Sigmoid colon (tissue), 7 donors: ENCODE measurements around the gene WFS1. TPM values are rescaled to one million over a fixed set of nuclear protein-coding genes. Genes with fewer than 3 reads are reported as not detected.
A peak's percentile ranks its signal among the peaks of the same experiment; 100 is the strongest.

Source experiments
- DNase-seq: peaks from one replicate; pipeline ENCODE4 v3.0.0-alpha.2; 2019
- H3K27ac ChIP-seq, 4 donors: fragments of 200-600 bp; sonication (generic); one replicate each; pipeline ENCODE4 v1.5.1; 2016 to 2019; ENCODE audit warnings: mild to moderate bottlenecking in 1 of 4
- H3K27me3 ChIP-seq, 3 donors: fragments of 200-600 bp; sonication (generic); one replicate each; pipeline ENCODE4 v1.5.1; 2019; ENCODE audit warnings: mild to moderate bottlenecking in 1 of 3
- H3K36me3 ChIP-seq, 4 donors: fragments of 200-600 bp; sonication (generic); one replicate each; pipeline ENCODE4 v1.5.1; 2016 to 2019
- H3K4me1 ChIP-seq, 4 donors: fragments of 200-600 bp; sonication (generic); one replicate each; pipeline ENCODE4 v1.5.1; 2017 to 2019
- H3K4me3 ChIP-seq, 4 donors: fragments of 200-600 bp; sonication (generic); one replicate each; pipeline ENCODE4 v1.5.1; 2017 to 2019; ENCODE audit warnings: mild to moderate bottlenecking in 2 of 4, moderate library complexity in 1 of 4
- H3K9me3 ChIP-seq, 4 donors: fragments of 200-600 bp in 3 of 4; sonication (generic) in 3 of 4; one replicate each; pipeline versions ENCODE4 v1.5.1 to v1.6.1; 2013 to 2019
- EP300 ChIP-seq, 4 donors: sonication (generic); formaldehyde crosslinking; IDR thresholded peaks; one replicate each; pipeline ENCODE4 v1.6.1; 2017; ENCODE audit warnings: antibody characterized with exemption in 4 of 4
- POLR2A ChIP-seq, 2 donors: fragments of 450-650 bp; IDR thresholded peaks; one replicate each; pipeline ENCODE4 v1.6.1; 2016; ENCODE audit warnings: antibody characterized with exemption in 2 of 2, mild to moderate bottlenecking in 2 of 2, moderate library complexity in 2 of 2
- POLR2AphosphoS5 ChIP-seq, 4 donors: sonication (generic); formaldehyde crosslinking; IDR thresholded peaks; one replicate each; pipeline ENCODE4 v1.6.1; 2017; ENCODE audit warnings: antibody characterized with exemption in 4 of 4
- WGBS, 2 donors: extraction: QIAGEN DNeasy Blood & Tissue Kit; methylation state at CpG; one replicate each; pipeline ENCODE4 v1.1.7; 2013; 5-methylcytosine and 5-hydroxymethylcytosine counted together
- intact Hi-C: fragments of 100-400 bp; cut with DNase I; formaldehyde crosslinking; loops from one replicate; pipeline ENCODE4 v1.15.1; 2023
- polyA plus RNA-seq, 3 donors: library from polyadenylated mRNA; stranded (reverse); fragments of 200-250 nt; gene quantifications; one replicate each; pipeline ENCODE4 v1.2.3, GENCODE V29; 2013
- total RNA-seq, 4 donors: library from RNA; depleted of rRNA; stranded (reverse); fragments of >200 nt; gene quantifications; one replicate each; pipeline ENCODE4 v1.1.0, GENCODE V29; 2016
- TF ChIP-seq, protein P1 (sequence below), 4 experiments: fragments of 450-650 bp in 3 of 4; fragments of 200-600 bp in 1 of 4; IDR thresholded peaks; one replicate each; pipeline ENCODE4 v1.5.1; 2016 to 2019; ENCODE audit warnings: antibody characterized with exemption in 4 of 4, mild to moderate bottlenecking in 3 of 4, moderate library complexity in 2 of 4
- donor health status: healthy with polysubstance abuse.
- donor health status: Bipolar disorder and iron deficiency.
- donor health status: healthy.

Gene WFS1
- total and polyA plus RNA-seq, 7 donors: 1.4 to 69.0 (median 34.6) TPM

DNA sequence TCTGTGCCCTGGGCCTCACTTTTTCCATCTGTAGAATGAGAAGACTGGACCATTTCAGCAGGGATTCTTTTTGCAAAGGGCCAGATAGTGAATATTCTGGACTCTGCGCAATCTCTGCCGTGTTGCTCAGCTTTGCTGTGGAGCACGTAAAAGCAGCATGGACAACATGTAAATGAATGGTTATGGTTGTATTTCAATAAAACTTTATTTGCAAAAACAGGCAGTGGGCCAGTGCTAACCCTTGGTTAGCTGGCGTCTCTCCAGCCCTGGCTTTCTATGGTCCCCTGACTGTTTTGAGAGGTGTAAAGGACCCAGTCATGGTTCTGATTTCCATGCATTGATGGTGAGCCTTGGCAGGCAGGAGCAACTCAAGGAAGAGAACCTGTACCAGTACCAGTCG lies 18.7 kb downstream of the WFS1 start:
- WGBS, 2 donors: 94 to 96% methylated on average over 5 of the region's 5 CpGs
- no peak for DNase-seq
- Histone ChIP-seq H3K4me3 (no peak overlapping the region), H3K27me3 (no peaks in the 10 kb centered on the region), H3K4me1 (peaks cover 0 to 4% (median under 1%) of the 10 kb centered on the region in 4 donors), H3K36me3 (peaks cover 43 to 71% (median 54%) of the 10 kb centered on the region in 4 donors), H3K9me3 (no peaks in the 10 kb centered on the region), H3K27ac (no peak overlapping the region)
- intact Hi-C loops: no loop called here
- TF ChIP-seq POLR2AphosphoS5 (IDR thresholded peaks at IDR 0.05) (no peak), POLR2A (IDR thresholded peaks at IDR 0.05) (no peak)
- TF ChIP-seq, protein P1, sequence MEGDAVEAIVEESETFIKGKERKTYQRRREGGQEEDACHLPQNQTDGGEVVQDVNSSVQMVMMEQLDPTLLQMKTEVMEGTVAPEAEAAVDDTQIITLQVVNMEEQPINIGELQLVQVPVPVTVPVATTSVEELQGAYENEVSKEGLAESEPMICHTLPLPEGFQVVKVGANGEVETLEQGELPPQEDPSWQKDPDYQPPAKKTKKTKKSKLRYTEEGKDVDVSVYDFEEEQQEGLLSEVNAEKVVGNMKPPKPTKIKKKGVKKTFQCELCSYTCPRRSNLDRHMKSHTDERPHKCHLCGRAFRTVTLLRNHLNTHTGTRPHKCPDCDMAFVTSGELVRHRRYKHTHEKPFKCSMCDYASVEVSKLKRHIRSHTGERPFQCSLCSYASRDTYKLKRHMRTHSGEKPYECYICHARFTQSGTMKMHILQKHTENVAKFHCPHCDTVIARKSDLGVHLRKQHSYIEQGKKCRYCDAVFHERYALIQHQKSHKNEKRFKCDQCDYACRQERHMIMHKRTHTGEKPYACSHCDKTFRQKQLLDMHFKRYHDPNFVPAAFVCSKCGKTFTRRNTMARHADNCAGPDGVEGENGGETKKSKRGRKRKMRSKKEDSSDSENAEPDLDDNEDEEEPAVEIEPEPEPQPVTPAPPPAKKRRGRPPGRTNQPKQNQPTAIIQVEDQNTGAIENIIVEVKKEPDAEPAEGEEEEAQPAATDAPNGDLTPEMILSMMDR (IDR thresholded peaks at IDR 0.05): no peak

DNA sequence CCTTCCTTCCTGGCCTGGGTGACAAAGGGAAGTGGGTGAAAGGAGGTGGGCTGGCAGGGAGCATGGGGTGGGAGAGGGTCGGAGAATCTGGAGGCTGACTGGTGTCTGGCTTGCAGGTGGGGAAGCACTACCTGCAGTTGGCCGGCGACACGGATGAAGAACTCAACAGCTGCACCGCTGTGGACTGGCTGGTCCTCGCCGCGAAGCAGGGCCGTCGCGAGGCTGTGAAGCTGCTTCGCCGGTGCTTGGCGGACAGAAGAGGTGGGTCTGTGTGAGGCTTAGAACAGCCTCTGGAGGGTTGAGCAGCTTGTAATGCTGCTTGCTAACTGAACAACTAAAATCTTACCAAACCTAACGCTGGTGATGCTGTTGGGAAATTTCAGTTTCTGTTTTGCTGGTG lies 19.2 kb downstream of the WFS1 start:
- Histone ChIP-seq H3K9me3 (no peaks in the 10 kb centered on the region), H3K27me3 (no peaks in the 10 kb centered on the region), H3K36me3 (peaks cover 43 to 77% (median 59%) of the 10 kb centered on the region in 4 donors), H3K27ac (no peak overlapping the region), H3K4me1 (no peaks in the 10 kb centered on the region), H3K4me3 (no peak overlapping the region)
- intact Hi-C loops: no loop called here
- 96% methylated on average over 15 of the region's 15 CpGs for WGBS, 2 donors
- TF ChIP-seq POLR2AphosphoS5 (IDR thresholded peaks at IDR 0.05) (no peak), POLR2A (IDR thresholded peaks at IDR 0.05) (no peak), EP300 (IDR thresholded peaks at IDR 0.05) (no peak)
- TF ChIP-seq, protein P1 (IDR thresholded peaks at IDR 0.05): no peak
- no peak for DNase-seq

DNA sequence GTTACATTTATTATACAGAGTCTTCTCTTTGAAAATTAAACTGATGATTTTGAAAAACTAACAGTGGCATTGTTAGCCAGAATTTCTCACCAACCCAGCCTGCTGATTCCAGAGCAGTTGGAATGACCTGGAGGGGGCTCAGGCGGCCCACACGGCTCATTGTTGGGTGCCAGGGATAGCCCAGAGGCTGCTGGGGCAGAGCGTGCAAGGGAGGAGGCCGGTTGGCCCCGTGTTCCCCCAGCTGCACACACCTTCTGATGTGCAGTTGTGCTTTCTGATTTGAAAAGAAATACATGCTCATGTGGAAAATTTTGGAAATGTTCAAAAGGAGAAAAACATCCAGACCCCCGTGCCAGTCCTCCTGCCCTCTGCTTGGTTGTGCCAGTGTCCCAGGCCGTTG lies 20.6 kb downstream of the WFS1 start:
- no peak for DNase-seq
- no peak overlapping the region for H3K27ac ChIP-seq
- no peaks in the 10 kb centered on the region for H3K9me3 ChIP-seq
- TF ChIP-seq EP300 (IDR thresholded peaks at IDR 0.05) (no peak), POLR2A (IDR thresholded peaks at IDR 0.05) (no peak), POLR2AphosphoS5 (IDR thresholded peaks at IDR 0.05) (no peak)
- TF ChIP-seq, protein P1 (IDR thresholded peaks at IDR 0.05): no peak
- WGBS, 2 donors: 92 to 93% methylated on average over 7 of the region's 7 CpGs
- no peaks in the 10 kb centered on the region for H3K4me1 ChIP-seq
- intact Hi-C loops: no loop called here
- H3K36me3 ChIP-seq: peaks cover 46 to 90% (median 65%) of the 10 kb centered on the region in 4 donors
- H3K4me3 ChIP-seq: no peak overlapping the region
- no peaks in the 10 kb centered on the region for H3K27me3 ChIP-seq

DNA sequence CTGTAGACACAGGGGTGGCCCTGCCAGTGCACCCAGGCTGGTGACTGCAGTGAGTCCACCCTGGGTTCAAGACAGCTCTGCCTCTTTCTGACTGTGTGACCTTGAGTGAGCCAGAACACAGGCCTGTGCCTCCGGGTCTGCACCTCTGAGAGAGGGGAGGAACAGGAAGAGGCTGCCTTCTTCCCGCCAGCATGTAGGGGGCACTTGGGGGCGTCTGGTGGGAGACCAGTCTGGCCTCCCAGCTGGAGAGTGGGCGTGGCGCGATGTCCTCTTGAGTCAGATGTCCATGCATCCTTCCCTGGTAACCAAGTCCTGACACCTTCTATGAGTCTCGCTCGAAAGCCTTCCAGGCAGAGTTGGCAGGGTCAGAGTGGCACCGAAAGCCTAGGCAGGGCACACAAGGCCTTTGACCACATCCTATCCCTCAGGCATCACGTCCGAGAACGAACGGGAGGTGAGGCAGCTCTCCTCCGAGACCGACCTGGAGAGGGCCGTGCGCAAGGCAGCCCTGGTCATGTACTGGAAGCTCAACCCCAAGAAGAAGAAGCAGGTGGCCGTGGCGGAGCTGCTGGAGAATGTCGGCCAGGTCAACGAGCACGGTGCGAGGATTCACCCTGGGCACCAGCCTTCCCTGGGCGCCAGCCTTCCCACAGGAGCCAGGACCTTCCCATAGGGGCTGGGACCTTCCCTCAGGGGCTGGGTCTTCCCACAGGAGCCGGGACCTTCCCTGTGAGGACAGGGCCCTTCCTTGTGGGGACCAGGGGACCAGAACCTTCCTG lies 21.3 kb downstream of the WFS1 start:
- H3K27me3 ChIP-seq: no peaks in the 10 kb centered on the region
- no peaks in the 10 kb centered on the region for H3K4me1 ChIP-seq
- H3K27ac ChIP-seq: no peak overlapping the region
- H3K9me3 ChIP-seq: no peaks in the 10 kb centered on the region
- intact Hi-C loops: no loop called here
- TF ChIP-seq EP300 (IDR thresholded peaks at IDR 0.05): no peak
- TF ChIP-seq, protein P1 (IDR thresholded peaks at IDR 0.05): no peak
- no peak for TF ChIP-seq POLR2A (IDR thresholded peaks at IDR 0.05)
- no peak for TF ChIP-seq POLR2AphosphoS5 (IDR thresholded peaks at IDR 0.05)
- no peak overlapping the region for H3K4me3 ChIP-seq
- H3K36me3 ChIP-seq: peaks cover 53 to 97% (median 68%) of the 10 kb centered on the region in 4 donors
- 90 to 91% methylated on average over 25 of the region's 25 CpGs for whole genome bisulfite sequencing, 2 donors
- DNase-seq: peak; percentile 57
